GM21423 (cell line): ENCODE data around the gene NFIC.

Source experiments
- ATAC-seq: cut with Tn5 transposase; IDR thresholded peaks from one replicate; pipeline ENCODE4 v1.9.1; 2021; ENCODE audit warnings: mild to moderate bottlenecking, moderate library complexity; ENCODE audit not compliant: unreplicated experiment

Gene NFIC

DNA sequence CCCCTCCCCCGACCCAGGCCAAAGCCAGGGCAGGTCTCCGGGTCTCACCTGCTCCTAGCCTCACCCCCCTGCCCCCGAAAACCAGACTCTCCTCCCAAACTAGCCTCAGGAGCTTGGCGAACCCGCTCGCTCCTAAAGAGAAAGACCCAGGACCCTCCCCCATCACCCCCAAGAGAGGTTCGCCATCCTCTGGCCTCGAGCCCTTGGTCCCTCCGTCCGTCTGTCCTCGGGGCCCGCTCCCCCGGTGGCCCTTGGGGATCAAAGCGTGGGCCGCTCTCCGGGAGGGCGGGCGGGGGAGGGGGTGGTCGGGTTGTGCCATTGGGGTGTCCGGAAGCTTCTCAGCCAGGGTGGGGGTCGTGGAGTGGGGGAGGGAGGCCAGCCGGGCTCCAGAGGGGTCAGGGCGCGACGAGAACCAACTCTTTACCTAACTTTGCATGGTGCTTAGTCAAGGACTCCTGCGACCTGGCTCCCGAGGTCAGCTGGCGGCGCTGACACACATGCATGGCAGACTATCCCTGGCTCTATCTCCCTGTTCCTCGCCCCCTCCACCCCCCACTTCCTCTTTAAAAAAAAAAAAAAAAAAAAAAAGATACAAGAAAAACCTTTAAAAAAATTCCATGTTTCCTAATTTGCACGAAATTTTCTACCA, 98.3 kb downstream of the NFIC start:
- ATAC-seq, result no peak

DNA sequence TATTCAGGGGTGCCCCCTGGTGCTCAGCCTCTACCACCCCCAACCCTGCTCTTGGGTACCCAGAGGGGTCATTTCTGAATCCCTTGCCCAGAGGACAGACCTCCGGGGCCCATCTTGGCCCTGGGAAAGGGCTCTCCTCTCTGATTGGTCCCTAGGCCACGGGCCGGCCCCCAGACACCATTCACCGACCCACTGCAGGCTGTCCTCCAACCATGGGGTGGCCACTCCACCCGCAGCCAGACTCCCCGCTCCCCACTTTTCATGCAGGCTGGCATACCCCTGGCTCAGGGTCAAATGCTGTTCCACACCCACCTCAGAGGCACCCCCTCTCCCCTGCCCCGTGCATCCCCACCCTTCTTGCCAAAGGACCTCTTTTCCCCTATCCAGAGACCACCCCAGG, 99.2 kb downstream of the NFIC start:
- no peak for ATAC-seq

DNA sequence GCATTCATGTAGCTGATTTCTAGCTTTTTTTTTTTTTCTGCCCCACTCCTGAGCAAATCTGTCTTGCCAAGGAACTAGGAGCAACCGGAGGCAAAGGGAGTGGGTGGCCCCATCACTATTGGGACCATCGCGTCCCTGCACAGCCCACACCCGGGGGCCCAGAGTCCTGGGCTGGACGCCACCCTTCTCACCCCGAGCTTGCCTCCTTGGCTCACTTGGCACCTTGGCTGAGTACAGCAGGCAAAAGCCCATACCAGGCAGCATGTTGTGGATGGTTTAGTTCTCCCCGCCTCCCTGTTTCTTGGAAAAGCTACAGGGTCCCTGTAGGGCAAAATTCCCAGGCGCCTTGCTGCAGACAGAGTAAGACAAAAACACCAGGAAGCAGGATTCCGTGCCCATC, 100.3 kb downstream of the NFIC start:
- ATAC-seq, result no peak

DNA sequence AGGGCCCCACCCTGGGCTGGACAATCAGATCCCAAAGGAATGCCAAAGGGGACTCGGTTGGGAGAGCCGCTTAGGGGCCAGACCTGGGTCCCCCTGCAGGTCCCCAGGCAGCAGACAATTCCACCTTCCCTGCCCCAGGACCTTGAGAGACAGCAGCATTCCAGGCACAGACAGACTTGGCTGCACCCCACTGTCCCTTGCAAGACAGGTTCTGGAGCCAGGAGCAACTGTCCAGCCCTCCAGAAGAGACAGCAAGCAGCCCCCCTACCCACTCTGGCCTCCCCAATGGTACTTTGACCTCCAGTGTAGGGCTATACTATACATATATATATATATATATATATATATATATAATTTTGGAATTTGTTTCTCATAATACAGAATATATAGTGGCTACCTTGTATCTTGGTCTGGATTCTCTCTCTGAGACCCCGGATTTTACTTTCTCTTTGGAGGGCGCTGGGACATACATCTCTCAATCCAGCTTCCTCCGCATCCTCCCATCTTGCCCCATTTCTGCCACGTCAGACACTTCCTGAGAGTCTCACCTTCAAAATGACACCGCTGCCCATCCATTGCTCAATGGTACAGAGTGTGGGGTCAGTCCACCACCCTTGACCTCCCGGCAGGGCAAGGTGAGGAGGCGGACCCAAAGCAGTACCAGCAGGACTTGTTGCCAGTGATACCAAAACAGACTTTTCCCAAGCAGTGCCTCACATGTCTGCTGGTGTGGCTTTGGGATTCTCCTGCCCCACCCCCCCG, 101.2 kb downstream of the NFIC start:
- ATAC-seq, result no peak

DNA sequence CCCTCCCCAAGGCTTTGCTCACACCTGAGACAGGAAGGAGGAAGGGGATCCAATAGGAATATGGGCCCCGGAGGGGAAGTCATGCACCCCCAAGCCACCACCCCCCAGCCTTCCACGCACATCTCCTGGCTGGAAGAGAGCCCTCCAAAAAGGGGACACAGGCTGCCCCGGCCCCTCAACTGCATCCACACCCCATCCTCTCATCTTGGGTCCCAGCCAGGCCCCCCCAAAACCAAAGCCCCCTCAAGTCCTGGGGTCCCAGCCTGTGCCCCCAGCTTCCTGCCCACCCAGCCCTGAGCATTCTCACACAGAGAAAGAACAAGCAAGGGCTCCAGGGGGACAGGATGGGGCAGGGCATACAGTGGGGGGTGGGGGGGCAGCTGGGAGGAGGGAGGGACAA, 101.8 kb downstream of the NFIC start:
- ATAC-seq, result no peak

DNA sequence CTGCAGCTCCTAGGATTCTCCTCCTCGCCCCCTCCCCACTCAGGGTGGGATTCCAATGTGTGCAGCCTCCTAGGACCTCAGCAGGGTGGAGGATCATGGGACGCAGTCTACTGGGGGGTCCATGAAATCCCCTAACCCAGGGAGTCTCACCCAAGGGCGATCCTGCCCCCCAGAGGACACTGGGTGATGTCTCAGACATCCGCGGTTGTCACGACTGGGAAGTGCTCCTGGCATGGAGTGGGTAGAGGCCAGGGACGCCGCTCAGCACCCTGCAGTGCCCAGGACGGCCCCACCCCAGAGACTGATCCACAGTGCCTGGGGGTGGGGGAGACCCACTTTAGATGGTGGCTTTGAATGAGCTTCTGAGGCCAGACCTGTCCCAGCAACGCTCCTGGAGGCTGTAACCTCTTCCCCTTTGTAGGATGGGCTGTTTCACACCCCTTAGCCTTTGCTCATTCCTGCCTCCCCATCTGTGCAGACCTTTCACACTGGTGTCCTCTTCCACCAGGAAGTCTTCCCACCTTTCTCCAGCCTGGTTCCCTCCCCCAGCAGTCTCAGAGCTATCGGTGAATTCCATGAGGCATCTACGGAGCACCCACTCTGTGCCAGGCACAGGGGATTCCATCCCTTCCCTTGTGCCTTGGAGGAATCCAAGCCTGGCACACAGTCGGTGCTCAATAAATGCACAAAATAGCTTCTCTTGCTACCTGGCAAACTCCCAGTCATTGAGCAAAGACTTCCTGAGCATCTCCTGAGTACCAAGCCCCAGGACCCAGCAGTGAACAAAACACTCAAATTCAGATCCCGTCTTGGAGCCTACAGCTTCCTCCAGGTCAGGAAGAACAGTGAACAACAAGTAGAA, 103.5 kb downstream of the NFIC start:
- ATAC-seq, result no peak

DNA sequence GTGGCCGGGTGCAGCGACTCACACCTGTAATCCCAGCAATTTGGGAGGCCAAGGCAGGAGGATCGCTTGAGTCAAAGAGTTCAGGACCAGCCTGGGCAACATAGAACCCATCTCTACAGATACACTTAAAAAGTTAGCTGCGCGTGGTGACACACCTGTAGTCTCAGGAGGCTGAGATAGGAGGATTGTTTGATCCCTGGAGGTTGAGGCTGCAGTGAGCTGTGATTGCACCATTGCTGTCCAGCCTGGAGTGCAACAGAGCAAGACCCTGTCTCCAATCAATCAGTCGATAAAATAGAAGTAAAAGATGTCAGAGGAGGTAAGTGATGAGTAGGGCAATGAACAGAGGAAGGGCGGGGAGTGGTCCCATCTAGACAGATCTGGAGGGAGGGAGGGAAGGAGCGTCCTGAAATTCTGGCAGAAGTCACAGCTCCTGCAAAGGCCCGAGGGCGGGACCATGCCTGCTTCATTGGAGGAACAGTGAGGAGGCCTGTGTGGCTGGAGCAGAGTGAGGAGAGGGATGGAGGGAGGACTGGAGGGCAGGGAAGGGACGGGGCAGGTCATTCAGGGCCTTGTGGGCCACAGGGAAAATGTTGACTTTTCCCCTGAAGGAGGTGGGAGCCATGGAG, 104.2 kb downstream of the NFIC start:
- no peak for ATAC-seq

DNA sequence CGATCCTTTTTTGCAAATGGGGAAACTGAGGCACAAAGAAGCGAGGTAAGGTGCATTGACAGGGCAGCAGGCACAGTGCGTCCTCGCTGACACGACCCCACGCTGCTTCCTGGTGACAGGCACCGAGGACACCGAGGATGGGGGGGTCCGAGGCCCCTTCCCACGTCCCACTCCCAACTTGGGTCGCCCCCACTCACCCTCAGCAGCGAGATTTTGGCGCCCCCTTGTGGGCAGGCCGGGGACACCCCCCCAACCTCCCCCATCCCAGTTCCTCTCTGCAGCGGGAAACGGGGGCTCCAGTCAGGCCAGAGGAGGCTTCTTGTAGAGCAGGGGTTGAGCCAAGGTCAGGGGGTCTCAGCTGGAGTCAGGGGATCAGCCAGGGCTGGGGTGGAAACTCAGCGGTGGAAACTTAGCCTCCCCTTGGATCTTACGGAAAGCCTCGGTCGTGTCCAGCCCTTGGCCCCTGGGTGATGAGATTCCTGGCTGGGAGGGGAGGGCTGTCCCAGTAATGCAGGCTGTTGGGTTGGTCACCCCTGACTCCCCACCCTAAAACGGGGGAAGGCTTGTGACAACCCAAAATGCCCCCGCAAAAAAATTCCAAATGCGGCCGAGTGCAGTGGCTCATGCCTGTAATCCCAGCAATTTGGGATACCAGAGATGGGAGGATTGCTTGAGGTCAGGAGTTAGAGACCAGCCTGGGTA, 105.7 kb downstream of the NFIC start:
- ATAC-seq, result no peak

DNA sequence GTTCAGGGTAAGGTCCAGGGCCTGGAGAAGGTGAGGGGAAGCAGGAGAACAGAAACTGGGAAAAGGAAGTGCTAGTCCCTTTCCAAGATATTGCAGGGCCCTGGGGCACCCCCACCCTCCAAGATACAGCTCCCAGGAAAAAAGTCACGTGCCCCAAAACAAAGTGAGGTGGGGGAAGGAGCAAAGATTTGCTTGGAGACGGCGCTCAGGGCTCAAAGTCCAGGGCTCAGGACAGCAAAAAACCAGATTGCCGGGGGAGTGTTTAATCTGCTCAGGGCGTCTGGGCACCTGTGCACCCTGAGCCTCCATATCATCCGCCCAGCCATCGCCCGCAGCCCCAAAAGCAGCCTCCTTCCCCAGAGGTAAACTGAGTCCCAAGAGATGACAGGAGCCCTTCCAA, 107.6 kb downstream of the NFIC start:
- ATAC-seq, result no peak

DNA sequence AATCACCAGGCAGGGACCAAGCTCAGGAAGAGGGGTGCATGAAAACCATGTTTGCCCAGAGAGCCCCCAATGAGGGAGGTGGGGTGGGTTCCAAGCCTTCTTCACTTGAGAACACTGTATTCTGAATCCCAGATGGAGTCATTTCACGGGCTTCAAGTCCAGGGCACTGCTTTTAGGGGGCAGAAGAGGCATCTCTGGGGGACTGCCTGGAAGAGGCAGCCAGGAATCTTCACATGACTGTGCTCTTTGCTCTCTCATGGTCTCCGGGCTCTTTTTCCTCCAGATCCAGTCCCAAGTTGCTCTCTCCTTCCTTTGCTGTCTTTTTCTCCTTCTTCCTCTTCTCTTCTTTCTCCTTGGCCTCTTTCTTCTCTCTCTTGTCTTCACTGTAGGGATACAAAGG, 108.2 kb downstream of the NFIC start:
- ATAC-seq, result no peak

DNA sequence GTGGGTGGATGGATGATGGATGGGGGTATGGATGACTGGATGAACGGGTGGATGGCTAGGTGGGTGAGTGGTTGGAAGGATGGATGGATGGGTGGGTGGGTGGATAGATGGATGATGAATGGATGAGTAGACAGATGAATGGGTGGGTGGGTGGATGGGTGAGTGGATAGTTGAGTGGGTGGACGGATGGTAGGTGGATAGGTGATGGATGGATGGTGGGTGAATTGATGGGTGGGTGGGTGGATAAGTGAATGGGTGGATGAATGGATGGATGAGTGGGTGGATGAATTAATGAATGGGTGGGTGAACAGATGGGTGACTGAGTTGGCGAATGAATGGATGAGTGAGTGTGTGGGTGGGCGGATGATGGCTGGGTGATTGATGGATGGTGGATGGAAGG, 109.1 kb downstream of the NFIC start:
- ATAC-seq, result no peak

DNA sequence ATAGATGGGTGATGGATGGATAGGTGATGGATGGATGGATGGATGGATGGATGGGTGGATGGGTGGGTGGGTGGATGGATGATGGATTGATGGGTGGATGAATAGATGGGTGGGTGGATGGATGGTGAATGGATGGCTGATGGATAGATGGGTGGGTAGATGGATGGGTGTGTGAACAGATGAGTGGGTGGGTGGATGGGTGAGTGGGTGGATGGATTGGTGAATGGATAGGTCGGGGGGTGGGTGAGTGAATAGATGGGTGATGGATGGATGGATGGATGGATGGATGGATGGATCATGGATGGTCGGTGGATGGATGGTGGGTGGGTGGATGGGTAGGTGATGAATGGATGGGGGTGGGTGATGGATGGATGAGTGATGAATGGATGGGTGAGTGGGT, 110.4 kb downstream of the NFIC start:
- ATAC-seq, result no peak

DNA sequence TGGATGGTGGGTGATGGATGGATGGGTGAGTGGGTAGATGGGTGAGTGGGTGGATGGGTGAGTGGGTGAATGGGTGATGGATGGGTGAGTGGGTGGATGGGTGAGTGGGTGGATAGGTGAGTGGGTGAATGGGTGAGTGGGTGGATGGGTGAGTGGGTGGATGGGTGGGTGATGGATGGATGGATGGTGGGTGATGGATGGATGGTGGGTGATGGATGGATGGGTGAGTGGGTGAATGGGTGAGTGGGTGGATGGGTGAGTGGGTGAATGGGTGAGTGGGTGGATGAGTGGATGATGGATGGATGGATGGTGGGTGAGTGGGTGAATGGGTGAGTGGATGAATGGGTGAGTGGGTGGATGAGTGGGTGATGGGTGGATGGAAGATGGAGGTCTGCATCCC, 111.1 kb downstream of the NFIC start:
- ATAC-seq, result no peak

DNA sequence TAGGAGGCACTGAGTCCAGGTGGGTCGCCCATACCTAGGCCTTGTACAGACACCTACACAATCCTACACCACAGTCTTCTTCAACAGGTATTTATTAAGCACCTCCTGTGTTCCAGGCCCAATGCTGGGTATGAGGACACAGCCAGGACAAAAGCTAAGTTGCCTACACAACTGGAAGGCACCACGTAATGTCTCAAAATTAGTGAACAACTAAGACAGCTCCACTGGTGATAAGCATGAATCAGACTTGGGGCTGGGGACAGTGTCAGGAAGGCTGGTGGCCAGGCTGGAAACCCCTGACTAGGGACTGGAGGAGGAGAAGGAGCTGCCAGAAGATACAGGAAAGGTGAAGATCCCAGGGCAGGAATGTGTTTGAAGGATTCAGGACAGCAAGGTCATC, 111.6 kb downstream of the NFIC start:
- no peak for ATAC-seq

DNA sequence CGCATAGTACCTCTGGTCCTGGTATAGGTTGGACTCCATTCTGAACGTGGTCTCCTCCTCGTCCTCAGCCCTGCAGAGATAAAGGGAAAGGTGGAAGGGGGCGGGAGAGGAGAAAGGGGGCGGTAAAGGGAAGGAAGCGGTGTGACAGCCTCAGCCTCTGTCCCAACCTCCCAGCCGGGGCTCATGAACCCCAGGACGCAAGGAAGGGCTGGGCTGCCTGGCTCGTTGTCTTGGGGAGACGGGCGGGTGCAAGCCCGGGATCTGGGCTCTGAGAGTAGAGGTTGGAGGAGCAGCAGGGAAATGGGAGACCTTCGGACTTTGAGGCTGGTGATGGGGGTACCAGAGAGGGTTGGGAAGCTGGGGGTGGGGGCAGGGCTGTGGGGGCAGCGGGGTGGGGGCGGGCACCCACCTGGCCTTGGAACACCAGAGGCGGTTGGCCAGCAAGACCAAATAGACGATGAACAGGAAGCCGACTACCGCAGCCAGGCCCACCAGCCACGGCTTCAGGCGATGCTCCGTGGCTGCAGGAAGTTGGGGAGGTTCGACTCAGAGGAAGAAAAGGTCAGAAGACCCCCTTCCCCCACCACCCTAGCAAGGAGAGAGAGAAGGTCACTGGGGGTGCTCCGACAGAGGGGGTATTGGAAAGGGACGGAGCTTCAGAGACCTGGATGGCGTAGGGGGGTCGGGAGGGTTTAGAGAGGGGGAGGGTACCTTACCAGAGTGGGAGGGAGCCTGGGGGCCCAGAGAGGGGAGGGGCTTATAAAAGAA, 112.2 kb downstream of the NFIC start:
- no peak for ATAC-seq

DNA sequence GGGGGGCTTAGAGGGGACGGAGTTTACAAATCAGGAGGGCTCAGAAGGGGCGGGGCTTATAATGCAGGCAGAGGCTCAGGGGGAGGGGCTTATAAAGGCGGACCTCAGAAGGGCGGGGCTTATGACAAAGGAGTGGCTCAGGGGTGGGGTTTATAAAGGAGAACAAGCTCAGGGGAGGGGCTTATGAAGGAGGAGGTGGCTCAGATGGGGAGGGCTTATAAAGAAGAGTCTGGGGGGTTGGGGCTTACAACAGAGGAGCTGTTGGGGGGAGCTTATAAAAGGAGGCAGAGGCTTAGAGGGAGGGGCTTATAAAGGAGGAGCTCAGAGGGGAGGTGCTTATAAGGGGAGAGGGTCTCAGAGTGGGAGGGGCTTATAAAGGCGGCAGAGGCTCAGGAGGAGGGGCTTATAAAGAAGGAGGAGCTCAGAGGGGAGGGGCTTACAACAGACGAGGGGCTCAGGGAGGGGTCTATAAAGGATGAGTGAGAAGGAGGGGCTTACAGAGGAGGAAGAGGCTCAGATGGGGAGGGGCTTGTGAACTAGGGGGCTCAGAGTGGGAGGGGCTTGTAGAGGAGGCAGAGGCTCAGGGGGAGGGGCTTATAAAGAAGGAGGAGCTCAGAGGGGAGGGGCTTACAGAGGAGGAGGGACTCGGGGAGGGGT, 112.9 kb downstream of the NFIC start:
- no peak for ATAC-seq

DNA sequence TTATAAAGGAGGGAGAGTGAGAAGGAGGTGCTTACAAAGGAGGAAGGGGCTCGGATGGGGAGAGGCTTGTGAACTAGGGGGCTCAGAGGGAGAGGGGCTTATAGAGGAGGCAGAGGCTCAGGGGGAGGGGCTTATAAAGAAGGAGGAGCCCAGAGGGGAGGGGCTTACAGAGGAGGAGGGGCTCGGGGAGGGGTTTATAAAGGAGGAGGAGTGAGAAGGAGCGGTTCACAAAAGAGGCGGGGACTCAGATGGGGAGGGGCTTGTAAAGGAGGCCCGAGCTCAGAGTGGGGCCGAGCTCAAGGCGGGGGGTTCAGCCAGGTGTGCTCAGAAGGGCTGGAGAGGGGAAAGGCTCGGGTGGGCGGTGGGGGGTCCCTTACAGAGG, 113.4 kb downstream of the NFIC start:
- ATAC-seq, result no peak

DNA sequence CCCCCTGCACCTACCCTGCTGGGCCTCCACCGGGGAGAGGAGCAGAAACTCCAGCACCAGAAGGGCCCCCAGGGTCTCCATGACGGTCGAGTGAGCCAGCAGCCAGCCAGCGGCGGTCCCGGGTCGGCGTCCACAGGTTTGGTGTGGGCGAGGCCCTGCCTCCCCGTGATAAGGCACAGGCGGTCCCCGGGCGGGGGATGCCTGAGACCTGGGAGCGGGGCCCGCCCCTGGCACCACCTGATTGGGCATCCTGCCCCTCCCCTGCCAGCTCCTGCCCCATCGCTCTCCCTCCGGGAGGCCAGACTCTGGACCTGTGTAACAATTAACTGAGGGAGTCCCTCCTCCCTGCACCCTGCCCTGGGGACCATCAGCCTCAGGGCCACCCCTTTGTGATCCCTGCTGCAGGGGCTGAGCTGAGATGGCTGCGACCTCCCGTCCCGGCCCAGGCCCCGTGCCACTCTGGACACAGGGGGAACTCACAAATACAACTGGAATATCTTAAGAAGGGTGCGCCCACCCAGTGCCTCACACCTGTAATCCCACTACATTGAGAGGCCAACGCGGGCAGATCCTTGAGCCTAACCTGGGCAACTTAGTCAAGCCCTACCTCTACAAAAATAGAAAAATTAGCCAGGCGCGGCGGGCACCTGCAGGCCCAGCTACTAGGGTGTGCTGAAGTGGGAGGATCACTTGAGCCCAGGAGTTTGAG, 114.2 kb downstream of the NFIC start, which contains the start of gene SMIM24:
Gene SMIM24 (minus strand): TSS at position 143 of the 709 bp plus-strand sequence. CDS start 62 bp downstream, at position 81.
- no peak for ATAC-seq
